Fibroblast of peridontal ligament (primary cell): ENCODE measurements around the gene OSGIN1.

ENCODE experiments used
- DNase-seq: peaks from one replicate; pipeline ENCODE4 v3.0.0-alpha.2; 2010; ENCODE audit errors: extremely low read depth

Gene OSGIN1

GRCh38 chr16:83998091-83998490, 45.1 kb downstream of the OSGIN1 start:
- DNase-seq: no peak

DNA sequence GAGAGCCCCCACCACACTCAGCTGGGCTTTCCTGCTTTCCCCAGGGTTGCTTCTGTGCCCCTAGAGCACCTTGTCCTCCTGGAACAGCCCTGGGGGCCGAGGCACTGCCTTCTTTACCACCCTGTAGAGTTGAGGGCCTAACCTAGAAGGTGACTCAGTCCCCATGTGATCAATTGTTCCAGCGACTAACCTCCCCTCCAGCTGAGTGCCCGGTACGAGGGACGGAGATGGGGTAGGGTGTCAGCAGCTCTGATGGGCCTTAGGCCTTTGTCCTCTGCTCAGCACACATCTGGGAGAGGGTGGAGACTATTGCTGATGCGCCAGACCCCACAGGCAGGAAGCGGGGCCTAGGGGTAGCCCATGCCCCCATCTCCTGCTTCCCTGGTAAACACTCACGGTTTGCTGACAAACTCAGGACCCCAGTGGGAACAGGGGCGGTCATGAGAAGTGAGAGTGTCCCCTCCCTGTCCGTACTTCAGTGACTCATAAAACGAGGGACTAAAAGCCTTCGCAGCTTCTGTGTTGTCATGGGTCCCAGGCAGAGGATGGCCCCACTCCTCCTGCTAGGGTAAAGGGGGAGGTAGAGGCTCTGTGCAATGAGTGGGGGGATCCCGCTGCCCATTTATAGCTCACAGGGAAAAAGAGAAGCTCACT, 48.1 kb downstream of the OSGIN1 start:
- DNase-seq: no peak

DNA sequence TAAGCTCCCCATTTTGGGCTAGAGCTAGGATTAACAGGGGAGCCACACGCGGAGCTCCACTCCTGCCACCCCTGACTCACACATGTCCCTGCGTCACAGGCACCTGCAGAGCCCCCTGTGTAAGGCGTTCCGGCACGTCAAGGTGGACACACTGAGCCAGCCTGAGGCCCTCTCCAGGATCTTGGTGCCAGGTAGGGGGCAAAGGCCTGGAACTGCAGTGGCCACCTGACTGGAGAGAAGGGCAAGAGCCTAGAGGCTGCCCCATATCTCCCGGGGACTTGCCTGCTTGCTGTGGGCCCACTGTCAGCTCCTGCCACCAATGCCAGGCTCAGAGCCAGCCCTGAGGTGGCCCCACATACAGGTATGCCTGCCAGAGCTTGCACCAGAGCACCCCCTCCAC, 48.7 kb downstream of the OSGIN1 start:
- DNase-seq: no peak

DNA sequence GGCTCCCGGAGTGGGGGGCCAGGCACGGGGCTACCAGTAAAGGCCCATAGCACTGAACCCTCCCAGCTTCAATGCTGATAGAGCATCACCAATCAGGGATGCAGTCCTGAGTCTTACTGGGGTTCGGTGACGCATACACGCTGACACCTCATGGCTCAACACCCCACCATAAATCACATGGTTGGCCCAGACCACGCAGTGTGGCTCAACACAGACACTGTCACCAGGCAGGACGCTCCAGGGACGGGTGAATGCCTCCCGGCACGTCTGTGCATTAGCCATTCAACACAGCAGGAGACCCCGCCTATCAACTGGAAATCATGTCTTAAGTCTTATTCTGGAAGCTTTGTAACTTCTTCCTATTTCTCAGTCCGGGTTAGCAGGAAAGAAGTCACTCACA, 50.0 kb downstream of the OSGIN1 start:
- DNase-seq: no peak

- DNase-seq: no peak
Measured at GRCh38 chr16:84004442-84004841, 51.4 kb downstream of the OSGIN1 start.

- DNase-seq: no peak
Measured at GRCh38 chr16:84005391-84005790, 52.4 kb downstream of the OSGIN1 start.

DNA sequence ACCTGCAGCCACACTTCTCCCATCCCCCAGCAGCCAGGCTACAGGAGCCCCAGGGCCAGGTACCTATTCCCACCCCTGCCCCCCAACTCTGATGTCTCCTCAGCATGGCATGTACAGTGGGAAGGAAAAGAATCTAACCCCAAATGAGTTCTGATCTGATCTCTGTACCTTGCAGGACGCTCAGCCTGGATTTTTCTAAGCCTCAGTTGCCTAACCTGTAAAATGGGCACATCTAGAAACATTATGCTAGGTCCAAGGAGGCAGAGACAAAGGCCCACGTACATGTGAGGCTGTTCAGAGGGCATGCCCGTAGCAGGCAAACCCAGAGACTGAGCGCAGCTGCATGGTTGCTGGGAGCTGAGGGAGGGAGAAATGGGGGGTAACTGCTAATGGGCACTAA, 54.5 kb downstream of the OSGIN1 start:
- DNase-seq: no peak

DNA sequence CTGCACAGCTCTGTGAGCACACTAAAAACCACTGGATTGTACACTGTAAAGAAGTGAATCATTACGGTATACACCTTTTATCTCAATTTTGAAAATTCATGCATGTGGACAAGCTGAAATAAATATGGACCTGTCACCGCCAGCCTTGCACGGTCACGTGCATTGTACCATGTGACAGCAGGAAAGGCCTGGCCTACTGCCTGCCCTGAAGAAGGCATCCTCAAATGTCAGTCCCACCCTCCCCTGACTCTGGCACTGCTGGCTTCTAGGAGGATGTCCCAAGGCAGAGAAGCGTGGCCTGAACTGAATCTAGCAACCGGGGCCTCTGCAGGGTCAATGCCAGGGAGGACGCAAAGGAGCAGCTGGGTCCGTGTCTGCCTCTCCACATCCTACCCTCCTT, 54.9 kb downstream of the OSGIN1 start:
- DNase-seq: no peak

DNA sequence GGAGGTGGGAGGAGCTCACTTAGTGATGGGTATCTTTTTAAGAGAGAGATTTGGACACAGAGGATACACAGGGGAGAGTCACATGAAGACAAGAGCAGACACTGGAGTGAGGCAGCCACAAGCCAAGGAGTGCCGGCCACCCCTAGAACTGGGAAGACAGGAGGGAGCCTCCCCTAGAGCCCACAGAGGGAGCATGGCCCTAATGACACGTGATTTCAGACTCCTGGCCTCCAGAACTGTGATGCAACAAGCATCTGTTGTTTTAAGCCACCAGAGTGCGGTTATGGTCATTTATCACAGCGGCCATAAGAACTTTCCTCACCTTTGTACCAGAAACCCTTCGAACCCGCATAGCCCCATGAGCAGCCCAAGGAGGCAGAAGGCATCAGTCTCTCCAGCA, 56.2 kb downstream of the OSGIN1 start:
- no peak for DNase-seq

DNA sequence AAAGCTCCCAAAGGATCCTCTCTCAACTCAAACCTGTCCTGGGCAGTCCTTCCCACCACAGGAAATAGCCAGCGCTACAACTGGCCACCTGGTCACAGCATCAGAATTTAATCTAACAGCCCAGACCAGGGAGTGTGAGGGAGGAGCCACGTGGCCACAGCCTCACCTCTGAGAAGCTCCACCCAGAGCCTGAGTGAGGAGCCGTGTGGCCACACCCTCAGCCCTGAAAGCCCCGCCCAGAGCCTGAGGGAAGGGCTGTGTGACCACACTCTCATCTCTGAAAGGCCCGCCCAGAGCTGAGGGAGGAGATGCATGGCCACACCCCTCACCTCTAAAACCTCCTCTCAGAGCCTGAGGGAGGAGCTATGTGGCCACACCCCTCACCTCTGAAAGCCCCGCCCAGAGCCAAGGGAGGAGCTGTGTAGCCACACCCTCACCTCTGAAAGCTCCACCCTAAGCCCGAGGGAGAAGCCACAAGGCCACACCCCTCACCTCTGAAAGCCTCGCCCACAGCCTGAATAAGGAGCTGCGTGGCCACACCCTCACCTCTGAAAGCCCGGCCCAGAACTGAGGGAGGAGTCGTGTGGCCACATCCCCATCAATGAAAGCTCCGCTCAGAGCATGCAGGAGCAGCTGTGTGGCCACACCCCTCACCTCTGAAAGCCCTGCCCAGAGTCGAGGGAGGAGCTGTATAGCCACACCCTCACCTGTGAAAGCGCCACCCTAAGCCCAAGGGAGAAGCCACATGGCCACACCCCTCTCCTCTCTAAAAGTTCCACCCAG, 60.9 kb downstream of the OSGIN1 start:
- no peak for DNase-seq

DNA sequence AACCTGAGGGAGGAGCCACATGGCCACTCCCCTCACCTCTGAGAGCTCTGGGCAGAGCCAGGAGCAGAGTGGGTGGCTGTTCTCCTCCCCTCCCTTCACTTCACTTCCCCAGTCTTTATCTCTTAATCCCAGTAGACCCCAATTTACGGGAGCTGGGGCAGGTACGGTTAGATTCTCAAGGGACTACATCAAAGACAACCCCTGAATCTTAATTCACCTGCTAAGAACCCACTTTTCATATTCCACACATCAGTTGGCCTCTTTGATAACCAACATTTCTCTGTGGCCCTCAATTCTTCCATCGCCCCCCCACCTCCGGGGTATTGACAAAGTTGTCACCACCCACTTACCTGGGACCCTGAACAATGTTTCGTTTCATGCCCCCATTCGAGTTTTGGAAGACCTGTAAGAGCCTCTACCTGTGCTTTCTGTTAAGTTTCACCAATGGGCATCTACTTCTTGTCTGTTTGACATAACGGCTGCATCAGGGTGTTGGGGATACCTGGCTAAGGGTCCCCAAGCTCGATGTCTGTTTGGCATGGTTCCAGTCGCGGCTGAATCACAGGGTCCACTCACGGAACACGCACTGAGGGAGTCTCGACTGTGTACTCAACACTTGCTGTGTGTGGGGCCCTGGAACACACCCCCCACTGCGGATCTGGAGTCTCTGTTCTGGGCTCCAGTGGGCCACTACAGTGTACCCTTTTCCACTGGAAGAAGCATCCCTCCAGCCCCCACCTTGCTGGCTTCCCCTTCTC, 61.7 kb downstream of the OSGIN1 start:
- no peak for DNase-seq

DNA sequence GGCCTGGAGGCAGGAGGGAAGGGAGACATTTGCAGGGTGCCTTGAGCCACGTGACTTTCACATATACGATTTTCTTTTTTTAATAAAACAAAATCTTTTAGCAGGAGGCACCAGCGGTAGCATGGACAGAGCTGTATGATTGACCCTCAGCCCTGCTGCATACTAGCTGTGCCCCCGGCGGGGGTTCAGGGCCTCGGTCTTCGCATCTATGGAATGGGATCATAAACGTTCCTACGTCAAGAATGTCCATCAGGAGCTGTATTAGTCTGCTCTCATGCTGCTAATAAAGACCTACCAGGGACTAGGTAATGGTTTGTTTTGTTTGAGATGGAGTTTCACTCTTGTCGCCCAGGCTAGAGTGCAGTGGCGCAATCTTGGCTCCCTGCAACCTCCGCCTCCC, 62.4 kb downstream of the OSGIN1 start:
- DNase-seq: no peak
